HEK293 (cell line): ENCODE data around the gene DNAJC17.
A peak's percentile ranks its signal among the peaks of the same experiment; 100 is the strongest.

ENCODE experiments used
- CTCF ChIA-PET: fragments of 350-600 bp; formaldehyde crosslinking; extraction: SDS; loops from one replicate; lab custom pipeline; 2021; ENCODE audit warnings: antibody characterized with exemption; lab: Yijun Ruan, JAX
- POLR2A ChIA-PET: fragments of 300-600 bp; formaldehyde crosslinking; extraction: SDS; loops from one replicate; lab custom pipeline; 2020; ENCODE audit warnings: antibody characterized with exemption, inconsistent platforms; lab: Yijun Ruan, JAX
- H3K27ac ChIP-seq: fragments of 200-500 bp; sonication (Bioruptor generic); 2 replicates; pipeline ENCODE4 v1.5.1; 2014; ENCODE audit warnings: low read depth, low read length, control low read depth, inconsistent platforms; ENCODE audit errors: extremely low read depth
- H3K36me3 ChIP-seq, 2 experiments: fragments of 200-500 bp in 1 of 2; sonication (Bioruptor generic) in 1 of 2; 1 replicate in 1 of 2; 2 replicates in 1 of 2; pipeline ENCODE4 v1.5.1; 2014 to 2017; ENCODE audit warnings: inconsistent platforms in 2 of 2, low read length in 2 of 2; ENCODE audit not compliant: control insufficient read depth in 2 of 2, insufficient read depth in 1 of 2
- H3K4me1 ChIP-seq: fragments of 200-500 bp; sonication (Bioruptor generic); 2 replicates; pipeline ENCODE4 v1.5.1; 2014; ENCODE audit warnings: mild to moderate bottlenecking, low read length, inconsistent platforms; ENCODE audit not compliant: control insufficient read depth, insufficient read depth
- H3K4me3 ChIP-seq: 2 replicates; pipeline ENCODE4 v1.5.1; 2011; ENCODE audit warnings: low read depth, mild to moderate bottlenecking, control low read depth, low read length, moderate library complexity
- H3K9me3 ChIP-seq: fragments of 200-500 bp; sonication (Bioruptor generic); 2 replicates; pipeline ENCODE4 v1.5.1; 2014; ENCODE audit warnings: low read depth, low read length, inconsistent platforms; ENCODE audit not compliant: control insufficient read depth, insufficient read depth
- HOXD13 ChIP-seq: sonication (generic); formaldehyde crosslinking; IDR thresholded peaks from 2 replicates; pipeline ENCODE4 v1.8.0; 2022; ENCODE audit warnings: missing genetic modification reagents, borderline replicate concordance
- KLF1 ChIP-seq: fragments of 450-650 bp; formaldehyde crosslinking; IDR thresholded peaks from 2 replicates; pipeline ENCODE4 v1.5.1; 2016; ENCODE audit warnings: missing biosample characterization, missing genetic modification characterization
- OSR2 ChIP-seq: fragments of 450-650 bp; formaldehyde crosslinking; IDR thresholded peaks from 2 replicates; pipeline ENCODE4 v1.5.1; 2016; ENCODE audit warnings: missing biosample characterization, missing genetic modification characterization
- SP7 ChIP-seq: fragments of 450-650 bp; formaldehyde crosslinking; IDR thresholded peaks from 2 replicates; pipeline ENCODE4 v1.5.1; 2016; ENCODE audit warnings: missing biosample characterization, missing genetic modification characterization
- TCF7L2 ChIP-seq: IDR thresholded peaks from 2 replicates; pipeline ENCODE4 v1.6.1; 2011; ENCODE audit warnings: low read depth, mild to moderate bottlenecking, inconsistent platforms, low read length, moderate library complexity, borderline replicate concordance
- ZBTB8A ChIP-seq: fragments of 450-650 bp; formaldehyde crosslinking; IDR thresholded peaks from 2 replicates; pipeline ENCODE4 v1.5.1; 2016; ENCODE audit warnings: missing biosample characterization, missing genetic modification characterization
- ZFP37 ChIP-seq: fragments of 450-650 bp; formaldehyde crosslinking; IDR thresholded peaks from 2 replicates; pipeline ENCODE4 v1.5.1; 2016; ENCODE audit warnings: missing biosample characterization, missing genetic modification characterization
- ZNF140 ChIP-seq: fragments of 450-650 bp; formaldehyde crosslinking; IDR thresholded peaks from 2 replicates; pipeline ENCODE4 v1.5.1; 2016; ENCODE audit warnings: missing biosample characterization, missing genetic modification characterization
- ZNF157 ChIP-seq: fragments of 450-650 bp; formaldehyde crosslinking; IDR thresholded peaks from 2 replicates; pipeline ENCODE4 v1.5.1; 2016; ENCODE audit warnings: missing biosample characterization, missing genetic modification characterization
- ZNF16 ChIP-seq: fragments of 450-650 bp; formaldehyde crosslinking; IDR thresholded peaks from 2 replicates; pipeline ENCODE4 v1.5.1; 2016; ENCODE audit warnings: low read depth, missing biosample characterization, missing genetic modification characterization
- ZNF211 ChIP-seq: fragments of 450-650 bp; formaldehyde crosslinking; IDR thresholded peaks from 2 replicates; pipeline ENCODE4 v1.5.1; 2016; ENCODE audit warnings: low read depth, missing biosample characterization, missing genetic modification characterization
- ZNF292 ChIP-seq: fragments of 450-650 bp; formaldehyde crosslinking; IDR thresholded peaks from 2 replicates; pipeline ENCODE4 v1.5.1; 2016; ENCODE audit warnings: low read depth, missing biosample characterization, missing genetic modification characterization, borderline replicate concordance
- ZNF350 ChIP-seq: fragments of 450-650 bp; formaldehyde crosslinking; IDR thresholded peaks from 2 replicates; pipeline ENCODE4 v1.5.0; 2017; ENCODE audit warnings: missing biosample characterization, mild to moderate bottlenecking, missing genetic modification characterization
- ZNF366 ChIP-seq: fragments of 450-650 bp; formaldehyde crosslinking; conservative IDR thresholded peaks from 2 replicates; pipeline ENCODE4 v1.5.1; 2016; ENCODE audit warnings: missing biosample characterization, missing genetic modification characterization
- ZNF48 ChIP-seq: fragments of 450-650 bp; formaldehyde crosslinking; IDR thresholded peaks from 2 replicates; pipeline ENCODE4 v1.5.1; 2016; ENCODE audit warnings: missing biosample characterization, missing genetic modification characterization
- ZNF530 ChIP-seq: fragments of 450-650 bp; formaldehyde crosslinking; IDR thresholded peaks from 2 replicates; pipeline ENCODE4 v1.5.1; 2016; ENCODE audit warnings: low read depth, missing biosample characterization, missing genetic modification characterization
- ZNF624 ChIP-seq: fragments of 450-650 bp; formaldehyde crosslinking; IDR thresholded peaks from 2 replicates; pipeline ENCODE4 v1.5.1; 2017; ENCODE audit warnings: missing biosample characterization, missing genetic modification characterization
- ZNF792 ChIP-seq: fragments of 450-650 bp; formaldehyde crosslinking; IDR thresholded peaks from 2 replicates; pipeline ENCODE4 v1.5.1; 2016; ENCODE audit warnings: missing biosample characterization, missing genetic modification characterization
- ZNF830 ChIP-seq: fragments of 450-650 bp; IDR thresholded peaks from 2 replicates; pipeline ENCODE4 v1.5.0; 2018; ENCODE audit warnings: missing biosample characterization, missing genetic modification characterization, low read depth, mild to moderate bottlenecking, moderate library complexity
- ZXDB ChIP-seq: fragments of 450-650 bp; formaldehyde crosslinking; IDR thresholded peaks from 2 replicates; pipeline ENCODE4 v1.5.1; 2016; ENCODE audit warnings: missing biosample characterization, missing genetic modification characterization
- TF ChIP-seq, protein P1 (sequence below): fragments of 450-650 bp; formaldehyde crosslinking; optimal IDR thresholded peaks from 2 replicates; pipeline ENCODE3; 2016; ENCODE audit warnings: missing biosample characterization, mild to moderate bottlenecking, missing genetic modification characterization
- TF ChIP-seq, protein P2 (sequence below): fragments of 450-650 bp; formaldehyde crosslinking; IDR thresholded peaks from 2 replicates; pipeline ENCODE4 v1.5.1; 2016; ENCODE audit warnings: missing biosample characterization, missing genetic modification characterization
- TF ChIP-seq, protein P3 (sequence below): fragments of 450-650 bp; formaldehyde crosslinking; IDR thresholded peaks from 2 replicates; pipeline ENCODE4 v1.5.1; 2017; ENCODE audit warnings: missing biosample characterization, missing genetic modification characterization
- TF ChIP-seq, protein P4 (sequence below): fragments of 450-650 bp; formaldehyde crosslinking; conservative IDR thresholded peaks from 2 replicates; pipeline ENCODE4 v1.5.1; 2016; ENCODE audit warnings: low read depth, missing biosample characterization, missing genetic modification characterization
- TF ChIP-seq, protein P5 (sequence below): fragments of 450-650 bp; formaldehyde crosslinking; IDR thresholded peaks from 2 replicates; pipeline ENCODE4 v1.5.1; 2017; ENCODE audit warnings: missing biosample characterization, missing genetic modification characterization

DNAJC17 gene

DNA sequence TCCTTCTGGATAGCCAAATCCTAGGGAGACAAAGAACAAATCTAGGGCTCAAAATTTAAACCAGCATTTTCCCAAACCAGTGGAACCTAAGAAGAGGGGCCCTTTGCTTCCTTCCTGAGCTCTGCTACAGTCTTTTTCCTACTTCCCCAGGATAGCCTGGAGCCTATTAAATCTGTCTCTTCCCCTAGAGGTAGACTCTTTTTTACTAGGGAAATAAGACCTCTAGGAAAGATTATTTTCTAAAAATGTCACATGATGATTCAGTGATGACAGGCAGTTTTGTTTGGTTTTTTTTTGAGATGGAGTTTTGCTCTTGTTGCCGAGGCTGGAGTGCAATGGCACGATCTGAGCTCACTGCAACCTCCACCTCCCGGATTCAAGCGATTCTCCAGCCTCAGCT is 70.7 kb downstream of the DNAJC17 start (continued):
- TF ChIP-seq, protein P1, sequence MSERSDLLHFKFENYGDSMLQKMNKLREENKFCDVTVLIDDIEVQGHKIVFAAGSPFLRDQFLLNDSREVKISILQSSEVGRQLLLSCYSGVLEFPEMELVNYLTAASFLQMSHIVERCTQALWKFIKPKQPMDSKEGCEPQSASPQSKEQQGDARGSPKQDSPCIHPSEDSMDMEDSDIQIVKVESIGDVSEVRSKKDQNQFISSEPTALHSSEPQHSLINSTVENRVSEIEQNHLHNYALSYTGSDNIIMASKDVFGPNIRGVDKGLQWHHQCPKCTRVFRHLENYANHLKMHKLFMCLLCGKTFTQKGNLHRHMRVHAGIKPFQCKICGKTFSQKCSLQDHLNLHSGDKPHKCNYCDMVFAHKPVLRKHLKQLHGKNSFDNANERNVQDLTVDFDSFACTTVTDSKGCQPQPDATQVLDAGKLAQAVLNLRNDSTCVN (tag by site-specific recombination): no peak
- no peak for TF ChIP-seq ZNF792 (tag by site-specific recombination)
- TF ChIP-seq ZNF830 (tag by site-specific recombination): no peak

DNA sequence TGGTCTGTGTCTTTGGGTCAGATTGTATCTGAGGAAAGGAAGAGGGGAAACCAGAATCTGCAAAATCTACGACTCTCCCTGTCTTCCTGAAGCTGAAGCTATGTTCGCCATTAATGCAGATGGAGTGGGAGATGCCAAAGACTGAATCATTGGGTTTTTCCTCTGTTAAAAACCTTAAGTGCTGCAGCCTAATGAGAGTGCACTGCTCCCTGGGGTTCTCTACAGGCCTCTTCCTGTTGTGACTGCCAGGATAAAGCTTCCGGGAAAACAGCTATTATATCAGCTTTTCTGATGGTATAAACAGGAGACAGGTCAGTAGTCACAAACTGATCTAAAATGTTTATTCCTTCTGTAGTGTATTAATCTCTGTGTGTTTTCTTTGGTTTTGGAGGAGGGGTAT is 76.2 kb downstream of the DNAJC17 start:
- no peaks in the 10 kb centered on the region for H3K4me1 ChIP-seq
- H3K4me3 ChIP-seq: no peak overlapping the region
- peaks cover 23 to 58% of the 10 kb centered on the region in 2 experiments; a peak in 2 of 3 replicates for H3K36me3 ChIP-seq
- ChIA-PET POLR2A (interaction anchor here (0.6 to 0.8 kb wide), 2 partner anchors 8 to 38 kb away, joined by 3 to 5 read pairs; no protein-coding TSS in a partner anchor), CTCF (interaction anchor here (0.6 kb wide), 1 partner anchor 11 kb away, joined by 3 read pairs; no protein-coding TSS in a partner anchor)
- no peak for TF ChIP-seq ZNF366 (tag by site-specific recombination)
- TF ChIP-seq KLF1 (tag by site-specific recombination): no peak
- TF ChIP-seq, protein P2, sequence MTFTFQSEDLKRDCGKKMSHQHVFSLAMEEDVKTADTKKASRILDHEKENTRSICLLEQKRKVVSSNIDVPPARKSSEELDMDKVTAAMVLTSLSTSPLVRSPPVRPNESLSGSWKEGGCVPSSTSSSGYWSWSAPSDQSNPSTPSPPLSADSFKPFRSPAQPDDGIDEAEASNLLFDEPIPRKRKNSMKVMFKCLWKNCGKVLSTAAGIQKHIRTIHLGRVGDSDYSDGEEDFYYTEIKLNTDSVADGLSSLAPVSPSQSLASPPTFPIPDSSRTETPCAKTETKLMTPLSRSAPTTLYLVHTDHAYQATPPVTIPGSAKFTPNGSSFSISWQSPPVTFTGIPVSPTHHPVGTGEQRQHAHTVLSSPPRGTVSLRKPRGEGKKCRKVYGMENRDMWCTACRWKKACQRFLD (tag by site-specific recombination): no peak
- no peak for TF ChIP-seq ZFP37
- no peak for TF ChIP-seq ZNF530 (tag by site-specific recombination)
- no peak for TF ChIP-seq ZBTB8A (tag by site-specific recombination)
- TF ChIP-seq ZNF157 (tag by site-specific recombination): no peak
- no peak for TF ChIP-seq HOXD13 (CRISPR knock-in tag)
- TF ChIP-seq TCF7L2: no peak
- TF ChIP-seq ZNF48 (tag by site-specific recombination): no peak
- no peak for TF ChIP-seq ZXDB (tag by site-specific recombination)
- TF ChIP-seq, protein P3, sequence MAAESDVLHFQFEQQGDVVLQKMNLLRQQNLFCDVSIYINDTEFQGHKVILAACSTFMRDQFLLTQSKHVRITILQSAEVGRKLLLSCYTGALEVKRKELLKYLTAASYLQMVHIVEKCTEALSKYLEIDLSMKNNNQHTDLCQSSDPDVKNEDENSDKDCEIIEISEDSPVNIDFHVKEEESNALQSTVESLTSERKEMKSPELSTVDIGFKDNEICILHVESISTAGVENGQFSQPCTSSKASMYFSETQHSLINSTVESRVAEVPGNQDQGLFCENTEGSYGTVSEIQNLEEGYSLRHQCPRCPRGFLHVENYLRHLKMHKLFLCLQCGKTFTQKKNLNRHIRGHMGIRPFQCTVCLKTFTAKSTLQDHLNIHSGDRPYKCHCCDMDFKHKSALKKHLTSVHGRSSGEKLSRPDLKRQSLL: no peak
- TF ChIP-seq ZNF16: no peak
- TF ChIP-seq ZNF140 (tag by site-specific recombination): no peak
- no peak for TF ChIP-seq ZNF624 (tag by site-specific recombination)
- no peak for TF ChIP-seq ZNF350 (tag by site-specific recombination)
- no peaks in the 10 kb centered on the region for H3K9me3 ChIP-seq
- H3K27ac ChIP-seq: no peak overlapping the region

DNA sequence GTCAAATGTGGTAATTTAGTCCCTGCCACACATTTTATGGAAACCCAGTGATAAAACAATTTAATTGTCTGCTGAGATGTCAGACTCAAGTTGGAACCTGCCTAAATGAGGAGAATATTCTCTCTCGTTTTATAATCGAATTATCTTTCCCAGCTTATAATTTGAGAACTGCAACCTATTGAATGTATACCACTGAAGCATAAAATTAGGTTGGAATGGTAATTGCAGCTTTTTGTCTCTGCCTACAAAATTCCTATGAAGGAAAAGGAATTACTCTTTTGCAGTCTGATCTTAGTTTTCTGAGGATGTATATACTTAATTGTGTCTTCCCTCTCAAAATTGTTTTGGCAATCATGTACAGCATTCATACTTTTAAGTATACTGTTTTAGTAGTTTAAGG is 83.4 kb downstream of the DNAJC17 start:
- Histone ChIP-seq H3K36me3 (peaks cover 4 to 29% of the 10 kb centered on the region in 2 experiments; a peak in 2 of 3 replicates), H3K27ac (no peak overlapping the region), H3K9me3 (no peaks in the 10 kb centered on the region), H3K4me1 (no peaks in the 10 kb centered on the region), H3K4me3 (no peak overlapping the region)
- ChIA-PET POLR2A (no interaction called here), CTCF (no interaction called here)
- TF ChIP-seq ZNF211 (tag by site-specific recombination): peak; percentile 79; the same call in 1 of the 2 replicates
- TF ChIP-seq OSR2: no peak
- TF ChIP-seq SP7: peak; percentile 89
- TF ChIP-seq, protein P4, sequence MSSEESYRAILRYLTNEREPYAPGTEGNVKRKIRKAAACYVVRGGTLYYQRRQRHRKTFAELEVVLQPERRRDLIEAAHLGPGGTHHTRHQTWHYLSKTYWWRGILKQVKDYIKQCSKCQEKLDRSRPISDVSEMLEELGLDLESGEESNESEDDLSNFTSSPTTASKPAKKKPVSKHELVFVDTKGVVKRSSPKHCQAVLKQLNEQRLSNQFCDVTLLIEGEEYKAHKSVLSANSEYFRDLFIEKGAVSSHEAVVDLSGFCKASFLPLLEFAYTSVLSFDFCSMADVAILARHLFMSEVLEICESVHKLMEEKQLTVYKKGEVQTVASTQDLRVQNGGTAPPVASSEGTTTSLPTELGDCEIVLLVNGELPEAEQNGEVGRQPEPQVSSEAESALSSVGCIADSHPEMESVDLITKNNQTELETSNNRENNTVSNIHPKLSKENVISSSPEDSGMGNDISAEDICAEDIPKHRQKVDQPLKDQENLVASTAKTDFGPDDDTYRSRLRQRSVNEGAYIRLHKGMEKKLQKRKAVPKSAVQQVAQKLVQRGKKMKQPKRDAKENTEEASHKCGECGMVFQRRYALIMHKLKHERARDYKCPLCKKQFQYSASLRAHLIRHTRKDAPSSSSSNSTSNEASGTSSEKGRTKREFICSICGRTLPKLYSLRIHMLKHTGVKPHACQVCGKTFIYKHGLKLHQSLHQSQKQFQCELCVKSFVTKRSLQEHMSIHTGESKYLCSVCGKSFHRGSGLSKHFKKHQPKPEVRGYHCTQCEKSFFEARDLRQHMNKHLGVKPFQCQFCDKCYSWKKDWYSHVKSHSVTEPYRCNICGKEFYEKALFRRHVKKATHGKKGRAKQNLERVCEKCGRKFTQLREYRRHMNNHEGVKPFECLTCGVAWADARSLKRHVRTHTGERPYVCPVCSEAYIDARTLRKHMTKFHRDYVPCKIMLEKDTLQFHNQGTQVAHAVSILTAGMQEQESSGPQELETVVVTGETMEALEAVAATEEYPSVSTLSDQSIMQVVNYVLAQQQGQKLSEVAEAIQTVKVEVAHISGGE: no peak
- TF ChIP-seq, protein P5, sequence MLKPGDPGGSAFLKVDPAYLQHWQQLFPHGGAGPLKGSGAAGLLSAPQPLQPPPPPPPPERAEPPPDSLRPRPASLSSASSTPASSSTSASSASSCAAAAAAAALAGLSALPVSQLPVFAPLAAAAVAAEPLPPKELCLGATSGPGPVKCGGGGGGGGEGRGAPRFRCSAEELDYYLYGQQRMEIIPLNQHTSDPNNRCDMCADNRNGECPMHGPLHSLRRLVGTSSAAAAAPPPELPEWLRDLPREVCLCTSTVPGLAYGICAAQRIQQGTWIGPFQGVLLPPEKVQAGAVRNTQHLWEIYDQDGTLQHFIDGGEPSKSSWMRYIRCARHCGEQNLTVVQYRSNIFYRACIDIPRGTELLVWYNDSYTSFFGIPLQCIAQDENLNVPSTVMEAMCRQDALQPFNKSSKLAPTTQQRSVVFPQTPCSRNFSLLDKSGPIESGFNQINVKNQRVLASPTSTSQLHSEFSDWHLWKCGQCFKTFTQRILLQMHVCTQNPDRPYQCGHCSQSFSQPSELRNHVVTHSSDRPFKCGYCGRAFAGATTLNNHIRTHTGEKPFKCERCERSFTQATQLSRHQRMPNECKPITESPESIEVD: peak; percentile 42
- TF ChIP-seq ZNF292: no peak
